Measurements from ENCODE around the gene HHAT. TPM values are rescaled to one million over a fixed set of nuclear protein-coding genes. Genes with fewer than 3 reads are reported as not detected.

HHAT gene
- total RNA-seq, 2 experiments from 2014 or later, result 5.2 to 9.5 TPM

DNA sequence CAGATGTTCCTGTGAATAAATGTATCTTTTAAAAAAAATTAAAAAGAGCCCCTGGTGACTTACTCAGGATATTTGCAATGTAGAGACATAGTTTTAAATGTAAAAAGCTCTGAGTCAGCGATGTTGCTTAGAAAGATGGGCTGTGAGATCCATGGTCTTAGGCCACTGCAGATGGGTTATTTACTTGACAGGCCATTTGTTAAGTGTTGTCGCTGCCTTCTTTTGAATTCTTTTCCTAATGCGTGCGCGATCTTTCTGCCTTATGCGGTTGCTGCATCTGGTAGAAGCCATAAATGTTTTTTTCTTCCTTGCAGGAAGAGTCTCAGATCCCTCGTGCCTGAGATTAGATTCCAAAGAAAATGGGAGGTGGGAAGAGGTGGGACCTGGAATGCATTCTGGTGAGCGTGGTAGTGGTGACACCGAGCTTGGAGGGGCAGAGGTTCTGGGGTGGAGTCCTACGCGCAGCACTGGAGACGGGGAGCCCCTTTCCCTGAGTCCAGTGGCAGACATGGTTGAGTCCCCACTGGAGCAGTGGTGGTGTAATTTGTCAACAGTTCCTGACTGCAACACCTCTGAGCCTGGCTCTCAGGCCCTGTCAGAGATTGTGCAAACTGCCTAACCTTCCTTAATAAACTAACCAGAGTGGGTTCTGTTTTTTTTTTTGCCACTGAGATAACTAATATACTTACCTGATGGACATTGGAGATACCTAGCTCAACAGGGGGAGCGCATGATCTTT lies 197.2 kb downstream of the HHAT start:
- Histone ChIP-seq H4K20me1 (ENCODE audit: insufficient read depth, low read length) (no peaks in the 10 kb centered on the region), H3K79me2 (ENCODE audit: insufficient read depth, low read depth, low read length) (no peaks in the 10 kb centered on the region), H3K4me1 (ENCODE audit: insufficient read depth, low read length, poor library complexity, severe bottlenecking) (no peaks in the 10 kb centered on the region), H3K9me3 (ENCODE audit: low read length) (no peaks in the 10 kb centered on the region), H3K4me3 (ENCODE audit: low read depth, low read length, poor library complexity, severe bottlenecking) (no peak overlapping the region), H3K4me2 (ENCODE audit: low read length) (no peak overlapping the region), H3K27ac (ENCODE audit: low read depth, low read length, poor library complexity, severe bottlenecking) (no peak overlapping the region), H2AFZ (ENCODE audit: low read length) (no peak overlapping the region), H3K9me2 (ENCODE audit: insufficient read depth, low read length) (no peaks in the 10 kb centered on the region), H3K36me3 (ENCODE audit: insufficient read depth, low read length) (no peaks in the 10 kb centered on the region)
- intact Hi-C loops (cut with micrococcal nuclease; ENCODE audit: unreplicated experiment), result no loop called here
- CTCF ChIA-PET (ENCODE audit: unreplicated experiment), result no interaction called here
- no peak for DNase-seq (ENCODE audit: low spot score)
- POLR2A ChIA-PET, result interaction anchor here (0.6 to 1.5 kb wide), 5 partner anchors 8 to 39 kb away, joined by 3 to 4 read pairs (median 4); no protein-coding TSS in a partner anchor
- TF ChIP-seq, protein P1, sequence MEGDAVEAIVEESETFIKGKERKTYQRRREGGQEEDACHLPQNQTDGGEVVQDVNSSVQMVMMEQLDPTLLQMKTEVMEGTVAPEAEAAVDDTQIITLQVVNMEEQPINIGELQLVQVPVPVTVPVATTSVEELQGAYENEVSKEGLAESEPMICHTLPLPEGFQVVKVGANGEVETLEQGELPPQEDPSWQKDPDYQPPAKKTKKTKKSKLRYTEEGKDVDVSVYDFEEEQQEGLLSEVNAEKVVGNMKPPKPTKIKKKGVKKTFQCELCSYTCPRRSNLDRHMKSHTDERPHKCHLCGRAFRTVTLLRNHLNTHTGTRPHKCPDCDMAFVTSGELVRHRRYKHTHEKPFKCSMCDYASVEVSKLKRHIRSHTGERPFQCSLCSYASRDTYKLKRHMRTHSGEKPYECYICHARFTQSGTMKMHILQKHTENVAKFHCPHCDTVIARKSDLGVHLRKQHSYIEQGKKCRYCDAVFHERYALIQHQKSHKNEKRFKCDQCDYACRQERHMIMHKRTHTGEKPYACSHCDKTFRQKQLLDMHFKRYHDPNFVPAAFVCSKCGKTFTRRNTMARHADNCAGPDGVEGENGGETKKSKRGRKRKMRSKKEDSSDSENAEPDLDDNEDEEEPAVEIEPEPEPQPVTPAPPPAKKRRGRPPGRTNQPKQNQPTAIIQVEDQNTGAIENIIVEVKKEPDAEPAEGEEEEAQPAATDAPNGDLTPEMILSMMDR (conservative IDR thresholded peaks at IDR 0.05; ENCODE audit: low read length), result no peak
- no peak for TF ChIP-seq EZH2phosphoT487 (IDR thresholded peaks at IDR 0.05; ENCODE audit: borderline replicate concordance, low read depth, low read length)
- BruUV-seq (replicated peaks), result no TSS peak

GRCh38 chr1:210527091-210527490 lies 198.4 kb downstream of the HHAT start:
- no peaks in the 10 kb centered on the region for H3K79me2 ChIP-seq (ENCODE audit: insufficient read depth, low read depth, low read length)
- TF ChIP-seq, protein P1 (conservative IDR thresholded peaks at IDR 0.05; ENCODE audit: low read length), result no peak
- TF ChIP-seq EZH2phosphoT487 (IDR thresholded peaks at IDR 0.05; ENCODE audit: borderline replicate concordance, low read depth, low read length), result no peak
- ChIA-PET POLR2A (interaction anchor here (0.8 kb wide), 1 partner anchor 40 kb away, joined by 3 read pairs; no protein-coding TSS in a partner anchor), CTCF (ENCODE audit: unreplicated experiment) (no interaction called here)
- no peaks in the 10 kb centered on the region for H3K9me2 ChIP-seq (ENCODE audit: insufficient read depth, low read length)
- H3K4me1 ChIP-seq (ENCODE audit: insufficient read depth, low read length, poor library complexity, severe bottlenecking), result no peaks in the 10 kb centered on the region
- H3K4me3 ChIP-seq (ENCODE audit: low read depth, low read length, poor library complexity, severe bottlenecking), result no peak overlapping the region
- intact Hi-C loops (cut with micrococcal nuclease; ENCODE audit: unreplicated experiment), result no loop called here
- H2AFZ ChIP-seq (ENCODE audit: low read length), result no peak overlapping the region
- BruUV-seq (replicated peaks), result no TSS peak
- H3K4me2 ChIP-seq (ENCODE audit: low read length), result no peak overlapping the region
- H3K9me3 ChIP-seq (ENCODE audit: low read length), result no peaks in the 10 kb centered on the region
- H3K27ac ChIP-seq (ENCODE audit: low read depth, low read length, poor library complexity, severe bottlenecking), result no peak overlapping the region
- H3K36me3 ChIP-seq (ENCODE audit: insufficient read depth, low read length), result no peaks in the 10 kb centered on the region
- H4K20me1 ChIP-seq (ENCODE audit: insufficient read depth, low read length), result no peaks in the 10 kb centered on the region
- DNase-seq (ENCODE audit: low spot score), result no peak
